ENCODE measurements around the gene FTCDNL1. TPM values are rescaled to one million over a fixed set of nuclear protein-coding genes. Genes with fewer than 3 reads are reported as not detected.

FTCDNL1 gene
- total and polyA plus RNA-seq, 2 experiments from 2014 or later = 1.9 to 3.2 TPM

DNA sequence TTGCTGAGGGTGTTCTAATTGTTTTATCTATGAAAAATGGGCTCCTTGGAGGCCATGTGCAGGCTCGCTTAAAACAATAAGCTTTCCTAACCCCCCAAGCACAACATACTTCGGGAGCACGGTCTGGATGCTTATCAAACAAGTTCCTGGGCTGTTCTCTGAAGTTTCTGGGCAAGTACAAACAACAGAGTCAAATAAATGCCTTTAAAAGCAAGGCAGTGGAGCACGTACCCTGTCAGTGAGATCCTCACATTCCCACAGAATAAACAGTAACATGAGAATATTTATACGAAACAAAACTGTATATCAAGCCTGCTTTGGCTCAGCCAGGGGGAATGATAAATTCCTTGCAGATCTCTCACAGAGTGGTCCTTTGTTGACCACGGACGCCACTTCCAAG is 44.8 kb downstream of the FTCDNL1 start:
- Histone ChIP-seq H3K4me3 (no peak overlapping the region), H3K36me3 (no peaks in the 10 kb centered on the region), H3K9me3 (ENCODE audit: low read depth) (no peaks in the 10 kb centered on the region), H3K27me3 (no peaks in the 10 kb centered on the region), H3K27ac (no peak overlapping the region), H3K4me1 (ENCODE audit: low read depth) (no peaks in the 10 kb centered on the region)
- DNase-seq (ENCODE audit: low read depth in 1 of 2, low spot score in 1 of 2) = no peak
- TF ChIP-seq, protein P1, sequence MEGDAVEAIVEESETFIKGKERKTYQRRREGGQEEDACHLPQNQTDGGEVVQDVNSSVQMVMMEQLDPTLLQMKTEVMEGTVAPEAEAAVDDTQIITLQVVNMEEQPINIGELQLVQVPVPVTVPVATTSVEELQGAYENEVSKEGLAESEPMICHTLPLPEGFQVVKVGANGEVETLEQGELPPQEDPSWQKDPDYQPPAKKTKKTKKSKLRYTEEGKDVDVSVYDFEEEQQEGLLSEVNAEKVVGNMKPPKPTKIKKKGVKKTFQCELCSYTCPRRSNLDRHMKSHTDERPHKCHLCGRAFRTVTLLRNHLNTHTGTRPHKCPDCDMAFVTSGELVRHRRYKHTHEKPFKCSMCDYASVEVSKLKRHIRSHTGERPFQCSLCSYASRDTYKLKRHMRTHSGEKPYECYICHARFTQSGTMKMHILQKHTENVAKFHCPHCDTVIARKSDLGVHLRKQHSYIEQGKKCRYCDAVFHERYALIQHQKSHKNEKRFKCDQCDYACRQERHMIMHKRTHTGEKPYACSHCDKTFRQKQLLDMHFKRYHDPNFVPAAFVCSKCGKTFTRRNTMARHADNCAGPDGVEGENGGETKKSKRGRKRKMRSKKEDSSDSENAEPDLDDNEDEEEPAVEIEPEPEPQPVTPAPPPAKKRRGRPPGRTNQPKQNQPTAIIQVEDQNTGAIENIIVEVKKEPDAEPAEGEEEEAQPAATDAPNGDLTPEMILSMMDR (IDR thresholded peaks at IDR 0.05; ENCODE audit: low read depth, low read length) = no peak

DNA sequence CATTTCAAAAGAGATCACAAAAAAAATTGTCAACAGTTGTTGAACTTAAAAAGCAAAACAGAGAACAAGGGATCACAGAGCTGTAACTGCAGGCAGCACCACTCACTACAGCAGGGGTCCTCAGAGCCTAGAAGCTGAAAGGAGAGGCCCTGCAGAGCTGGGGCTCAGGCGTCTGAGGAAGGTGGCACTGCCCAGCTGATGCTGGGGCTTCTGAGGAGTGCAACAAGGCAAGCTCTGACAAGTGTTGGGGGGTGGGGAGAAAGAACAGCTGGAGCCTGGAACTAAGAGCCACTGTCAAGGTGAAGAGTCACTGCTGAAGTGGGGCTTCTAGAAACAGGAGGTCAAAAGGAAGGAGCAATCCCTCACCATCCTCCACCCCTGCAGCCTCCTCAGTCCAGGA is 46.2 kb downstream of the FTCDNL1 start:
- Histone ChIP-seq H3K36me3 (no peaks in the 10 kb centered on the region), H3K4me3 (no peak overlapping the region), H3K27me3 (no peaks in the 10 kb centered on the region), H3K9me3 (ENCODE audit: low read depth) (no peaks in the 10 kb centered on the region), H3K27ac (no peak overlapping the region), H3K4me1 (ENCODE audit: low read depth) (no peaks in the 10 kb centered on the region)
- peak in 1 of 2 donors; percentile 11 for DNase-seq (ENCODE audit: low read depth in 1 of 2, low spot score in 1 of 2)
- TF ChIP-seq, protein P1 (IDR thresholded peaks at IDR 0.05; ENCODE audit: low read depth, low read length) = no peak

DNA sequence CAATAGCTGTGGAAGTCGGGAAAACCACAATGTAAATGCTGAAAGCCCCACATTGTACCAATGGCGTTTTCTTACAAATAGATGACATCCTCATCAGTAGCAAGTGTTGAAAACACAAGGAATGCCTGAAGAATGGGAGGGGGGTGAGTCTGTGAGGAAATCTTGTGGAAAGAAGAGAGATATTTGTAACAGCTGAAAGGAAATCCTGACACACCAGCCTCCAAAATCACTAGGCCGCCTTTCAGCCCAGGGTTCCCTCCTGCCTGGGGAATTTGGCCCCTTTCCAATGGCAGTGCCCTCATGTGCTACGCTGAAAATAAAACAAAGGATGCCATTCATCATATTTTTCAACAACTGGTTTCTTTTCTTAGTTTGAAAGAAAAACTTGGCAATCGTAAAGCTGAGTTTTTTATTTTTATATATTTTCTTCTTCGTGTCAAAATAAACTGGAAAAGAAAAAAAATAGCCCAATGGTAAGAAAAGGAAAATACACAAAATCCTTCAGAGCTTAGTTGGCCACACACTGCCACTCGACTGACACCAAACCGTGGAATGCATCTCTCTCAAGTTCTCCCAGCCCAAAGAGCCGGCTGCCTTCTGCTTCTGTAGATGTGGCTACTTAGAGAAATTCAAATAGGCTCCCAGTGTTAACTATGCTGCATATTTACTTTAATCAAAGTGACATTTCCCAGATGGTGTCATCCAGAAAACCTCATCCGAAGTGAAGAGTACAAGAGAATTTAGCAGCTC is 52.0 kb downstream of the FTCDNL1 start:
- H3K4me3 ChIP-seq = no peak overlapping the region
- H3K27me3 ChIP-seq = no peaks in the 10 kb centered on the region
- no peaks in the 10 kb centered on the region for H3K9me3 ChIP-seq (ENCODE audit: low read depth)
- no peak overlapping the region for H3K27ac ChIP-seq
- TF ChIP-seq, protein P1 (IDR thresholded peaks at IDR 0.05; ENCODE audit: low read depth, low read length) = no peak
- peak in 1 of 2 donors; percentile 71 for DNase-seq (ENCODE audit: low read depth in 1 of 2, low spot score in 1 of 2)
- H3K4me1 ChIP-seq (ENCODE audit: low read depth) = no peaks in the 10 kb centered on the region
- H3K36me3 ChIP-seq = no peaks in the 10 kb centered on the region

DNA sequence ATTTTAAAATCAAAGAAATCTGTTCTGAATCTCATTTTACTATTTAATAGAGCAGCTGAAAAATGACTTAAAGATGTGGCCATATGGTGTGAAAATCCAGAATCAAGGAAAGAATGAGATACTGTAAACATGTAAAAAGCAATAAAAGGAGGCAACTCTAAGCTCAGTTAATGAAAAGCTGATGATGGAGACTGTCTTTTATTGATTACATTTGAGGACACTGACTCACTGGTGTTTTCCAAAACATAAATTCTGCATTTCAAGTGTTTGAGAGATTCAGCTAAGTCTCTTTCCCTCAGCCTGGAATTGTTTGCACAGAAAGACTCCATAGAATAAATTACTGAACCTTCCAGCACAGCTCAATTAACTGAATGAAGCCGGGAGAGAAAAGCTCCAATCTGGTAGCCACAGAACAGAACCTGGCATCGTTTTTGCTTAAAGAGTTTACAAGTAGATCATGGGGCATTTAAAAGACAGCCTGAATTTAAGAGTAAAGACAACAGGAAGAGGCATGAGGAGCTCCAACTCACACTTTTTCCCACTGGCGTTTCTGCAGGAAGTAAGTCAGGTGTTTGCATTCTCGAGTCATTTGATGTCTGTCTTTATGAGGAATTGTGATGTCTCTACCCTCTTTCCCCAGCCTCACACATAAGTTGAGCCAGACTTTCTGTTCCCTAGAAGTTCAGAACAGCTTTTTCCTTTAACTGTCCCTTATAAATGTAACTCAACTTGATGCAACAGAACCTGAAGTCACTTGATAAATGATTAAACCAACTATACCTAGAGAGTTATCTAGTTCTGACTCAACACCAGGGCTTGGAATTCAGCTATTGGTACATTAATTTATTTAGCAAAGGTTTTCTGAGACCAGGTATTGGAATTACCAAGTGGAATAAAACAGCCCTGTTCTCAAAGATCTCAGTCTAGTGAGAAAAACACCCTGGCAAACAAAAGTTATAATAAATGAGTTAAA is 53.3 kb downstream of the FTCDNL1 start:
- TF ChIP-seq, protein P1 (IDR thresholded peaks at IDR 0.05; ENCODE audit: low read depth, low read length) = no peak
- Histone ChIP-seq H3K27ac (no peak overlapping the region), H3K36me3 (no peaks in the 10 kb centered on the region), H3K4me3 (no peak overlapping the region), H3K27me3 (no peaks in the 10 kb centered on the region), H3K4me1 (ENCODE audit: low read depth) (peaks cover 3% of the 10 kb centered on the region), H3K9me3 (ENCODE audit: low read depth) (no peaks in the 10 kb centered on the region)
- DNase-seq (ENCODE audit: low read depth in 1 of 2, low spot score in 1 of 2) = no peak

DNA sequence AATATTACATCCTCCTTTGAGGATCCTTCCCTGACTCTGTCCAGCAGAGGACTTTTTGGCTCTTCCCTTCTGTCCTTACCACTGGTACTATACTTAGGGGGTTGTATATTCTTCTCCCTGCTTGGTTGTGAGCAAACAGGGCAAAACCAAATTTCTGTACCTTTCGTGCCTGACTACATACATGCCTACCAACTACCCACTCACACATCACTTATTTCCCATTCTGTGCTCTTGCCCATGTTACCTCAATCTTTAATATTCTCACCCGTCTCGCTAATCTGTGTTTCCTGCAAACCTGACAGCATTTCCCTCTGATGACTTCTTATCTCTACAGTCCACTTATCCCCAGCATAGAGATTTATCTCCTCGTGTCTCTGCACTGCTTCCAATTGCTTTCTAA is 58.6 kb downstream of the FTCDNL1 start:
- H3K9me3 ChIP-seq (ENCODE audit: low read depth) = no peaks in the 10 kb centered on the region
- no peaks in the 10 kb centered on the region for H3K36me3 ChIP-seq
- no peaks in the 10 kb centered on the region for H3K27me3 ChIP-seq
- no peak overlapping the region for H3K27ac ChIP-seq
- H3K4me1 ChIP-seq (ENCODE audit: low read depth) = peaks cover 6% of the 10 kb centered on the region
- TF ChIP-seq, protein P1 (IDR thresholded peaks at IDR 0.05; ENCODE audit: low read depth, low read length) = no peak
- DNase-seq (ENCODE audit: low read depth in 1 of 2, low spot score in 1 of 2) = no peak
- H3K4me3 ChIP-seq = no peak overlapping the region

Measured in cardiac muscle cell (in vitro differentiated cells and primary cell).